Stimulated activated CD4-positive, alpha-beta T cell treated with anti-CD3 and anti-CD28 coated beads, Interleukin-1b, Interleukin-23, amount 100 ng/mL, for 24 hours (primary cell): ENCODE results near the gene BCAS3.

Experiments used
- DNase-seq, 4 experiments: peaks; one replicate each; pipeline ENCODE4 v3.0.0-alpha.2; 2020; ENCODE audit warnings: low read depth in 4 of 4, low spot score in 1 of 4

The BCAS3 gene

GRCh38 chr17:61057257-61057656 is 379.6 kb downstream of the BCAS3 start:
- no peak for DNase-seq

DNA sequence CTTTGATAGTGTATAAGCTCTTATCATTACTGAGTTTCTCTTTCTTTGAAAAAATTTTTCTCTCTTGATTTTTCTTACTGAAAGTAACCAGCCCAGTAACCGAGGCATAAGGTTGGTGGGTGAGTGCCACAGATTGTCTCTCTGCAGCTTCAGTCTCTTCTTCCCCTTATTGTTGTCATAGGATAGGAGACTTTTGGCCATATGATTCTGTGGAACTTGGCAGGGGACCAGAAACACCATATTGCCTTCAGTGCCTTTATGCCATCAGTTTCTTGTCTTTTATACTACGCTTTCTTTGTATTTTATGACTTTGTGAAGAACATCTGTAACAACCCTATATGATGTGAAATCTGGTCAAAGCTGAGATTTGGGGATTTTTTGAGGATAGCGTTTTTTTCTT is 380.4 kb downstream of the BCAS3 start:
- no peak for DNase-seq

- DNase-seq = no peak
These were observed 385.9 kb downstream of the BCAS3 start for GRCh38 chr17:61063528-61063927.

GRCh38 chr17:61064087-61064951 is 386.7 kb downstream of the BCAS3 start:
- no peak for DNase-seq

DNA sequence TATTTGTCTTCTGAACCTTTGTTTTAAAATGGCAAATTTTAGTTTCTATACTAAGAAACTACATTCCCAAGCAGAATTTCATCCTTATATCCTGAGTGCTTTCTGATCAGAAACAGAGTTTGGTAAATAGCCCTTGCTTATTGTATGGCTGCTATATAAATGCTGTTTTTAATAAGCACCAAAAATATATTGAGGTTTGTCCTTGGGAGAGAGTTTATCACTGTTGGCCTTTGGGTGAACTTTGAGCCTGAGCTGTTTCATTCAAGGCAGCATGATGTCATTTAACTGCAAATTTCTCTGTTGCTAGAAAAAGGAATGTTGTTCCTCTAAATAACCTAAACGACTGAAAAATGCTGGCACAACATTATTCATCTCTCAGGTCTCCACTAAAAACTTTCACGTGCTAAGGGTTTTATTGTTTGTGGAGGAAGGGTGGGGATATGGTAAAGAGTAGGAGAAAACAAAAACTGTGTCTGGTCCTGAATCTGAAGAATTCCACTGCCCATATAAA is 387.7 kb downstream of the BCAS3 start:
- DNase-seq = no peak

DNA sequence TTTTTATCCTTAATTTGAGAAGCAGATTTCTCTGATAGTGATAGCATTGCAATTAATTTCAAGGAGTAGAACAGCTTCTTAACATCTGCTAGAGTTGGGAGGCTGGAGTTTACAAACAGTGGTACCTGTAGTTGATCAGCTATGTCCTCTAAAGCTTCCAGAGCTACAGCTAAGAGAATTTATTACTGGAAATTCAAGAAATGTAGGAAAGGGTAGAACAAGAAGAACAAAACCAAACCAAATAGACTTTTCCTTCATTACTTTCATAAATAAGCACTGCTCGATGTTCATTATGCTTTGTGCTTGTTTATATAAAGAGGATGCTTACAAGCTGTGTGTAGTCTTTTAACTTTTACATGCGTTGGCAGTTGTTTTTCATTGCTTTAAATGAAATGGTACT is 388.4 kb downstream of the BCAS3 start:
- DNase-seq = no peak

GRCh38 chr17:61070649-61071048 is 393.0 kb downstream of the BCAS3 start:
- DNase-seq = no peak

- DNase-seq = no peak
These were observed 395.0 kb downstream of the BCAS3 start for GRCh38 chr17:61072648-61073047.

GRCh38 chr17:61073131-61073530 is 395.5 kb downstream of the BCAS3 start:
- no peak for DNase-seq

- DNase-seq = no peak
These were observed 396.3 kb downstream of the BCAS3 start for GRCh38 chr17:61073799-61074513.

GRCh38 chr17:61075988-61076387 is 398.3 kb downstream of the BCAS3 start:
- DNase-seq = no peak

- DNase-seq = no peak
These were observed 399.0 kb downstream of the BCAS3 start for GRCh38 chr17:61076621-61077031.

DNA sequence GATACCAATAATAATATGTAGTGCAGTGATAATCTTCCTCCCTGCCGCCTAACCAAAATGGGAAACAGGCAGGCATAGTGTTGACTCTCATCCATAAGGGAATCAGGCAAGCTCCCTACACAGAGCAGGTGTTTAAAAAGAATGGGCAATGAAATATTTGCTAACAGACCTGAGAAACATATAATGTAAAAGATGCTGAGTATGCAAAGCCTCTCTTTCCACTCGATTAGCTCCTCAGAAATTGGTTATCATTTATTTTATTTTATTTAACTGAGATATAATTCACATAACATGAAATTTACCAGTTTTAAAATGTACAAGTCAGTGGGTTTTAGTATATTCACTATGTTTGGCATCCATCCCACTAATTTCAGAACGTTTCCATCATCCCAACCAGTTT is 404.3 kb downstream of the BCAS3 start:
- DNase-seq = no peak

GRCh38 chr17:61084260-61084659 is 406.6 kb downstream of the BCAS3 start:
- no peak for DNase-seq

DNA sequence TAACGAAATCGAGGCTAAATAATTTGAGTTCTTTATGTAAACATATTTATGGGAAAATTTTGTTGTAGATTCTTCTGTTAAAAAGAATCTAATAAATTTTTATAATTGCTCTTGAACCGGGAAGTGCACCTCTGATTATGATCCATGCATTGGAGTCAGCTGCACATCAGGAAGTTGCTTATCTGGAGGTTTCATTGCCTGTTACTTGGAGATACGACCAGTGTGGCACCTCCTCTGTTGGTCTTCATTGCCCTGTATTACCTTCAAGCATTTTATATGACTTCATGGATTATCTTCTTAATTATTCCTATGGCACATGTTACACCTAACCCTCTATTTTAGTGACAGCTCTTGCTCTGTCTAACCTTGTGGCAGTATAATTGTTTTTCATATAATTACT is 409.4 kb downstream of the BCAS3 start:
- no peak for DNase-seq

DNA sequence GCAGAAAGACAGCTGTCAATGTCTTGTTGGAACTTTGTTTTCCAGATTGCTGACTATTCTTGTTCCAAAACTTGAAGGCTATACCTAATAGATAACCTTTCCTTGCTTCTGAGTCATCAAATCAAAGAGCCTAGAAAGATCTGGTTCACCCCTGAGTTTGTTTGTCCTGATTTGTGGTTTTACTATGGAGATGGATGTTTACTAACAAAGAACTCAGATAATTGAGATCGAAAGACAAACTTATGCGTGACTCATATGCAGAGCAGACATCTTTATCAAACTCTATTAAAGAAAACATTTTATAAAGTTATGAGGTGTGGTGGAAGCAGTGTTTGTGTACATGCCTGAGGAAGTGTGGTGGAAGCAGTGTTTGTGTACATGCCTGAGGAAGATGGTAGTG is 410.9 kb downstream of the BCAS3 start:
- DNase-seq = no peak

DNA sequence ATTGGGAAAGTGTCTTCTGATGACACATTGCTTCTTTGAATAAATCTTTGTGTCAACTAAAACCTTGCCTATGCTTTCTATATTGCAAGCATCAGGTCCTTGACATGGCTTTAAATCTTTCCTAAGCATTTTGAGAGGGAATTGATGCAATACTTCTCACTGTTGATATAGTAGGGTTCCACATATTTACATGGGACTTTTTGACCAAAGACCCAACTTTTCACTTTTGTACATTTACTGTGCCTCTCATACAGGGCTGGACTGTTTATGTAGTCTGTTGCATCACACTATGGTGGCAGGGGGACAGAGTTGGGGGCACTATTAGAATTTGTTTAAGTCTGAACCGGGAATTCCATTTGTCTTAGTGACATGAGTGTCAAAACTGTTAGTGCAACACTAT is 413.4 kb downstream of the BCAS3 start:
- no peak for DNase-seq

- no peak for DNase-seq
These were observed 420.1 kb downstream of the BCAS3 start for GRCh38 chr17:61097781-61098180.

DNA sequence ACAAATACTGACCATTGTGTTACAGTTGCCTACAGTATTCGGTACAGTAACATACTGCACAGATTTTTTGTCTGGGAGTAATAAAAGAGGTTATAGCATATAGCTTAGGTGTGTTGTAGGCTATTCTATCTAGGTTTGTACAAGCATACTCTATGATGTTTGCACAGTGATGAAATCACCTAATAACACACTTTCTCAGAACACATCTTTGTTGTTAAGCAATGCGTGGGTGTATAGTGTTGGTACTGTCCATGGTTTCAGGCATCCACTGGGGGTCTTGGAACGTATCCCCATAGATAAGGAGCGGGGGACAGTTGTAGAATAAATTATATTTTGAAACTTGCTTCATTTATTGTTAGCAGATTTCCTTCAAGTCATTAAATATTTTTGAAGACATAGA is 428.7 kb downstream of the BCAS3 start:
- DNase-seq = no peak

- no peak for DNase-seq
These were observed 438.9 kb downstream of the BCAS3 start for GRCh38 chr17:61116577-61116976.

- DNase-seq = no peak
These were observed 440.3 kb downstream of the BCAS3 start for GRCh38 chr17:61117983-61118382.

GRCh38 chr17:61118871-61119270 is 441.2 kb downstream of the BCAS3 start:
- no peak for DNase-seq
